GM23248 (cell line): Measurements from ENCODE around the gene CPB1. TPM values are rescaled to one million over a fixed set of nuclear protein-coding genes. Genes with fewer than 3 reads are reported as not detected.

ENCODE experiments used
- DNase-seq: peaks from one replicate; pipeline ENCODE4 v3.0.0-alpha.2; 2015
- H2AFZ ChIP-seq: fragments of 200-600 bp; sonication (generic); 2 replicates; pipeline ENCODE4 v1.6.1; 2016; ENCODE audit warnings: antibody characterized with exemption
- H3F3A ChIP-seq: fragments of 200-600 bp; sonication (generic); 2 replicates; pipeline ENCODE4 v1.6.1; 2016; ENCODE audit warnings: mild to moderate bottlenecking, antibody characterized with exemption, mixed run types; ENCODE audit not compliant: insufficient read depth
- H3K27ac ChIP-seq: fragments of 200-600 bp; sonication (generic); 2 replicates; pipeline ENCODE4 v1.5.1; 2016; ENCODE audit warnings: mild to moderate bottlenecking
- H3K27me3 ChIP-seq: fragments of 200-600 bp; sonication (generic); replicated peaks from 2 replicates; pipeline ENCODE4 v1.6.1; 2016; ENCODE audit warnings: mild to moderate bottlenecking; ENCODE audit not compliant: insufficient read depth
- H3K36me3 ChIP-seq: fragments of 200-600 bp; sonication (generic); 2 replicates; pipeline ENCODE4 v1.6.1; 2016; ENCODE audit warnings: low read depth, mild to moderate bottlenecking
- H3K4me1 ChIP-seq: fragments of 200-600 bp; sonication (generic); 2 replicates; pipeline ENCODE4 v1.6.1; 2016; ENCODE audit warnings: mild to moderate bottlenecking; ENCODE audit not compliant: insufficient read depth
- H3K4me2 ChIP-seq: fragments of 200-600 bp; sonication (generic); one replicate; pipeline ENCODE4 v1.6.1; 2016; ENCODE audit warnings: mild to moderate bottlenecking; ENCODE audit not compliant: unreplicated experiment
- H3K4me3 ChIP-seq: fragments of 200-600 bp; sonication (generic); 2 replicates; pipeline ENCODE4 v1.5.1; 2016; ENCODE audit warnings: mild to moderate bottlenecking
- H3K79me2 ChIP-seq: fragments of 200-600 bp; sonication (generic); 2 replicates; pipeline ENCODE4 v1.6.1; 2016; ENCODE audit warnings: mild to moderate bottlenecking; ENCODE audit not compliant: insufficient read depth
- H3K9ac ChIP-seq: fragments of 200-600 bp; sonication (generic); 2 replicates; pipeline ENCODE4 v1.6.1; 2016; ENCODE audit warnings: mild to moderate bottlenecking
- H3K9me2 ChIP-seq: fragments of 200-600 bp; sonication (generic); 2 replicates; pipeline ENCODE4 v1.6.1; 2016; ENCODE audit warnings: mixed run types, mild to moderate bottlenecking, moderate library complexity; ENCODE audit not compliant: insufficient read depth
- H3K9me3 ChIP-seq: fragments of 200-600 bp; sonication (generic); one replicate; pipeline ENCODE4 v1.6.1; 2017; ENCODE audit warnings: low read depth
- H4K20me1 ChIP-seq: fragments of 200-600 bp; sonication (generic); 2 replicates; pipeline ENCODE4 v1.6.0; 2016; ENCODE audit not compliant: insufficient read depth
- EZH2 ChIP-seq: fragments of 200-600 bp; sonication (generic); IDR thresholded peaks from 2 replicates; pipeline ENCODE4 v1.6.1; 2018; ENCODE audit warnings: antibody characterized with exemption, mild to moderate bottlenecking; ENCODE audit not compliant: insufficient read depth, poor library complexity, severe bottlenecking
- EZH2phosphoT487 ChIP-seq: fragments of 200-600 bp; sonication (generic); IDR thresholded peaks from 2 replicates; pipeline ENCODE4 v1.6.1; 2018; ENCODE audit warnings: antibody characterized with exemption, moderate library complexity, mild to moderate bottlenecking, low read depth; ENCODE audit not compliant: insufficient read depth
- WGBS, 2 experiments: methylation state at CpG; one replicate each; pipeline ENCODE4 v1.1.6; 2015 to 2017; ENCODE audit warnings: low lambda C conversion rate in 2 of 2, low coverage in 1 of 2; ENCODE audit errors: missing lambda C conversion rate in 2 of 2; 5-methylcytosine and 5-hydroxymethylcytosine counted together
- in situ Hi-C: fragments of 300-500 bp; cut with MboI; formaldehyde crosslinking; loops from 2 replicates; pipeline ENCODE4 v1.15.0; 2020
- polyA plus RNA-seq: library from polyadenylated mRNA; unstranded; fragments of >200 nt; fragmentation: Nextera tagmentation; extraction: Ambion mirVana; gene quantifications from 2 replicates; pipeline ENCODE4 v1.2.1, GENCODE V29; 2016
- total RNA-seq: library from RNA; depleted of rRNA; stranded (reverse); fragments of >200 nt; shearing (Covaris generic); gene quantifications from 2 replicates; pipeline ENCODE4 v1.2.3, GENCODE V29; 2014

Gene CPB1
- total and polyA plus RNA-seq, 2 experiments from 2014 or later = not detected

DNA sequence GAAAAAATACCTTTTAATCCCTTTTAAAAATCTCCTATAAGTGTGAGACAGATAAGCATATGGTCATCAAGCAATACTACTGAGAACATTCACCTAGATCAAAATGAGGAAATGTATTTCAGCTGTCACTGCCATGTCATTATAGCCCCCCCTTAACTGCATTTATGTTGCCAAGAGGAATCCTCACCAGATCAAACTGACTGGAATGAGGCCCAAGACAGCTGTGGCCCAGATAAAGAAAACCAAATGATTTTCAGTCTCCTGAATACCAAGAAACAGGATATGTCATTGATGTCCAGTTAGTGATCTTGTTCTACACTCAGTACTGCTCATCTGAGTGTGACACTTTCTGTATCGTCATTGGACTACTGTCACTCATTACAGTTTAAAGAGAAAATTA lies 35.1 kb upstream of the CPB1 start:
- H3K79me2 ChIP-seq = no peaks in the 10 kb centered on the region
- no peaks in the 10 kb centered on the region for H3F3A ChIP-seq
- no peaks in the 10 kb centered on the region for H3K9me2 ChIP-seq
- no peak overlapping the region for H2AFZ ChIP-seq
- no peaks in the 10 kb centered on the region for H3K36me3 ChIP-seq
- H4K20me1 ChIP-seq = no peaks in the 10 kb centered on the region
- H3K9me3 ChIP-seq = no peaks in the 10 kb centered on the region
- 42 to 43% methylated on average over 1 of the region's 1 CpG for WGBS, 2 experiments
- DNase-seq = no peak
- no peaks in the 10 kb centered on the region for H3K27me3 ChIP-seq
- no peak overlapping the region for H3K27ac ChIP-seq
- H3K9ac ChIP-seq = no peak overlapping the region
- H3K4me3 ChIP-seq = no peak overlapping the region
- no peaks in the 10 kb centered on the region for H3K4me1 ChIP-seq
- TF ChIP-seq EZH2phosphoT487 (no peak), EZH2 (no peak)
- no peak overlapping the region for H3K4me2 ChIP-seq
- in situ Hi-C loops = no loop called here

- WGBS, 2 experiments = 77 to 91% methylated on average over 1 of the region's 1 CpG
These were observed 30.8 kb upstream of the CPB1 start for GRCh38 chr3:148796799-148797198.

DNA sequence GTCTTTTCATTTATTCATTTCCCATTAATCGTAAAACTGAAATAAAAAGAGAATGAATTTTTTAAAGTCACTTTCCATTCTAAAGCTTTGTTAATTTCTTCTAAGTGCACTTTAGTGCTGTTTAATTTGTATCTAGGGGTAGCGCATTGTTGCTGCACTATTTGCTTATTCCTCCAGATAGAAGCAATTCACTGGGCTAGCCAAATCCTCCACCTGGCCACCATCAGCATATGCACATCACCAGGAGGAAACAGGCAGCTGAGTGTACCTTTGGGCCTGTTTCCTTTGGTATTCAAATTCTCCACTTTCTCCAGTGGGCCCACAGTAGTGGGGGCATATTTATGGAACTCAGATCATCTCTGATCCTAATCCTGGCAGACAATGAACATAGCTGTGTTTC lies 29.8 kb upstream of the CPB1 start:
- no peak overlapping the region for H3K9ac ChIP-seq
- no peaks in the 10 kb centered on the region for H3K9me3 ChIP-seq
- no peaks in the 10 kb centered on the region for H3K4me1 ChIP-seq
- no peak for DNase-seq
- TF ChIP-seq EZH2 (no peak), EZH2phosphoT487 (no peak)
- H4K20me1 ChIP-seq = no peaks in the 10 kb centered on the region
- no peaks in the 10 kb centered on the region for H3F3A ChIP-seq
- no peaks in the 10 kb centered on the region for H3K27me3 ChIP-seq
- no peak overlapping the region for H3K4me3 ChIP-seq
- H3K4me2 ChIP-seq = no peak overlapping the region
- H3K9me2 ChIP-seq = no peaks in the 10 kb centered on the region
- in situ Hi-C loops = no loop called here
- H2AFZ ChIP-seq = no peak overlapping the region
- no peaks in the 10 kb centered on the region for H3K36me3 ChIP-seq
- H3K27ac ChIP-seq = no peak overlapping the region
- 88 to 95% methylated on average over 2 of the region's 2 CpGs for WGBS, 2 experiments
- no peaks in the 10 kb centered on the region for H3K79me2 ChIP-seq

More at GRCh38 chr3:148796799-148797198, 30.8 kb upstream of the CPB1 start:
- Histone ChIP-seq H3K4me3 (no peak overlapping the region), H3K36me3 (no peaks in the 10 kb centered on the region), H3K4me2 (no peak overlapping the region), H3K27ac (no peak overlapping the region), H3K27me3 (no peaks in the 10 kb centered on the region), H3K9me3 (no peaks in the 10 kb centered on the region), H3K9ac (no peak overlapping the region), H3K9me2 (no peaks in the 10 kb centered on the region), H4K20me1 (no peaks in the 10 kb centered on the region), H2AFZ (no peak overlapping the region), H3K4me1 (no peaks in the 10 kb centered on the region), H3K79me2 (no peaks in the 10 kb centered on the region), H3F3A (no peaks in the 10 kb centered on the region)
- no peak for TF ChIP-seq EZH2
- DNase-seq = no peak
- in situ Hi-C loops = no loop called here

GRCh38 chr3:148800414-148800813 lies 27.2 kb upstream of the CPB1 start:
- no peak for TF ChIP-seq EZH2phosphoT487
- TF ChIP-seq EZH2 = no peak
- Histone ChIP-seq H3K27me3 (no peaks in the 10 kb centered on the region), H3K4me3 (no peak overlapping the region), H3K9ac (no peak overlapping the region), H3K4me1 (no peaks in the 10 kb centered on the region), H4K20me1 (no peaks in the 10 kb centered on the region), H3K79me2 (no peaks in the 10 kb centered on the region), H3K4me2 (no peak overlapping the region), H3K9me2 (no peaks in the 10 kb centered on the region), H3K27ac (no peak overlapping the region), H3K9me3 (no peaks in the 10 kb centered on the region), H3K36me3 (no peaks in the 10 kb centered on the region), H2AFZ (no peak overlapping the region), H3F3A (no peaks in the 10 kb centered on the region)
- 53 to 54% methylated on average over 1 of the region's 1 CpG for WGBS, 2 experiments
- DNase-seq = no peak
- in situ Hi-C loops = no loop called here

GRCh38 chr3:148809835-148810234 lies 17.8 kb upstream of the CPB1 start:
- no peak overlapping the region for H3K9ac ChIP-seq
- H3F3A ChIP-seq = no peaks in the 10 kb centered on the region
- TF ChIP-seq EZH2 (no peak), EZH2phosphoT487 (no peak)
- no peaks in the 10 kb centered on the region for H3K4me1 ChIP-seq
- H3K4me2 ChIP-seq = no peak overlapping the region
- 55% methylated on average over 2 of the region's 2 CpGs for WGBS, 2 experiments
- H3K36me3 ChIP-seq = no peaks in the 10 kb centered on the region
- no peaks in the 10 kb centered on the region for H3K9me3 ChIP-seq
- H3K79me2 ChIP-seq = no peaks in the 10 kb centered on the region
- no peak overlapping the region for H2AFZ ChIP-seq
- no peak for DNase-seq
- H3K27me3 ChIP-seq = peaks cover 8% of the 10 kb centered on the region; the same call in 1 of the 2 replicates
- no peaks in the 10 kb centered on the region; the same call in 1 of the 2 replicates for H4K20me1 ChIP-seq
- in situ Hi-C loops = no loop called here
- no peak overlapping the region for H3K27ac ChIP-seq
- no peaks in the 10 kb centered on the region for H3K9me2 ChIP-seq
- H3K4me3 ChIP-seq = no peak overlapping the region
